Stomach smooth muscle (tissue), 2 donors: ENCODE results near the gene HNRNPA1.
"Not testable (repeated sequence)": the region's sequence is repeated elsewhere in the genome, so short reads cannot be mapped to it uniquely, and the experiment has no call there.

Experiments used
- H3K27ac ChIP-seq: one replicate; pipeline ENCODE4 v1.7.0; 2013; ENCODE audit warnings: mild to moderate bottlenecking, low read length, inconsistent platforms
- H3K27me3 ChIP-seq, 2 donors: one replicate each; pipeline ENCODE4 v1.7.0; 2013; ENCODE audit warnings: low read length in 2 of 2; ENCODE audit not compliant: insufficient read depth in 2 of 2, control insufficient read depth in 1 of 2
- H3K36me3 ChIP-seq, 2 donors: one replicate each; pipeline ENCODE4 v1.7.0; 2013; ENCODE audit warnings: low read length in 2 of 2; ENCODE audit not compliant: control insufficient read depth in 2 of 2, insufficient read depth in 2 of 2
- H3K4me1 ChIP-seq: one replicate; pipeline ENCODE4 v1.7.0; 2013; ENCODE audit warnings: low read length; ENCODE audit not compliant: control insufficient read depth, insufficient read depth
- H3K4me3 ChIP-seq, 2 donors: one replicate each; pipeline ENCODE4 v1.7.0; 2013; ENCODE audit warnings: low read length in 2 of 2
- H3K9ac ChIP-seq, 2 donors: one replicate each; pipeline ENCODE4 v1.7.0; 2013; ENCODE audit warnings: low read length in 2 of 2, mild to moderate bottlenecking in 1 of 2
- H3K9me3 ChIP-seq, 2 donors: one replicate each; pipeline ENCODE4 v1.7.0; 2013; ENCODE audit warnings: low read length in 2 of 2; ENCODE audit not compliant: control insufficient read depth in 2 of 2
- donor health status: healthy.
- donor health status: Pancreatic carcinoma.

HNRNPA1 gene

GRCh38 chr12:54280468-54281260 is at the start of gene HNRNPA1:
Gene HNRNPA1, plus strand, starts transcription at chr12:54280726. Its CDS starts 82 bp downstream, at chr12:54280808.
- Histone ChIP-seq H3K27ac (peak within 1 kb of the TSS; percentile 91), H3K9me3 (no peaks in the 10 kb centered on the region), H3K36me3 (peaks cover 26 to 32% of the 10 kb centered on the region in 2 donors), H3K4me3 (peak within 1 kb of the TSS; percentile 86 to 100), H3K4me1 (peaks cover 34% of the 10 kb centered on the region), H3K9ac (peak within 1 kb of the TSS; percentile 96 to 98), H3K27me3 (no peaks in the 10 kb centered on the region)

DNA sequence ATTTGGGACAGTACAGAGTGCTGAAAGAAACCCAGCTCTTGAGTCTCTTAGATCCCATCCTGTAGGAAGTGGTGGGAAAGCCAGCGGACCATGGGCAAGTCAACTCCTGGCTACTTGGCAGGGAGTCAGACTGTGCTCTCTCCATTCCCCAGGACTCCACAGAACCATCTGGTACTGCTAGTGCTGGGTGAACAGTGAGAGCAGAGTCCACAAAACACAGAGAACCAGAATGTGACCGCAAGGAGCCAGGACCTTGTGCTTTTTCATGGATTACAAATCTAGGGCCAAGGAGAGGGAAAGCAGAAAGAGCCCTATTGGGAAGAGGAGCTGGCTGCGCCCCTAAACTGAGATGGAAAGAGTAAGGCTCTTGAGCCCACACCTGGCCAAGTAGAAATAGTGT is 49.3 kb upstream of the HNRNPA1 start:
- not testable (repeated sequence) for H3K9me3 ChIP-seq, H3K36me3 ChIP-seq, H3K27me3 ChIP-seq, H3K27ac ChIP-seq, H3K9ac ChIP-seq, H3K4me3 ChIP-seq
- H3K4me1 ChIP-seq = peaks cover 15% of the 10 kb centered on the region

- Histone ChIP-seq H3K4me1 (peaks cover 13% of the 10 kb centered on the region), H3K9ac (no peak overlapping the region), H3K36me3 (peaks cover 3 to 6% of the 10 kb centered on the region in 2 donors), H3K27ac (no peak overlapping the region), H3K4me3 (no peak overlapping the region), H3K27me3 (no peaks in the 10 kb centered on the region), H3K9me3 (no peaks in the 10 kb centered on the region)
These were observed 47.7 kb upstream of the HNRNPA1 start for GRCh38 chr12:54232790-54233189.

GRCh38 chr12:54238531-54238930 is 42.0 kb upstream of the HNRNPA1 start:
- Histone ChIP-seq H3K9ac (no peak overlapping the region), H3K27ac (no peak overlapping the region), H3K9me3 (no peaks in the 10 kb centered on the region), H3K4me1 (no peaks in the 10 kb centered on the region), H3K27me3 (no peaks in the 10 kb centered on the region), H3K4me3 (no peak overlapping the region), H3K36me3 (peaks cover 19 to 20% of the 10 kb centered on the region in 2 donors)

- Histone ChIP-seq H3K9ac (no peak overlapping the region), H3K9me3 (no peaks in the 10 kb centered on the region), H3K27me3 (no peaks in the 10 kb centered on the region), H3K36me3 (peaks cover 20 to 21% of the 10 kb centered on the region in 2 donors), H3K4me1 (no peaks in the 10 kb centered on the region), H3K27ac (no peak overlapping the region), H3K4me3 (no peak overlapping the region)
These were observed 40.9 kb upstream of the HNRNPA1 start for GRCh38 chr12:54239620-54240019.

DNA sequence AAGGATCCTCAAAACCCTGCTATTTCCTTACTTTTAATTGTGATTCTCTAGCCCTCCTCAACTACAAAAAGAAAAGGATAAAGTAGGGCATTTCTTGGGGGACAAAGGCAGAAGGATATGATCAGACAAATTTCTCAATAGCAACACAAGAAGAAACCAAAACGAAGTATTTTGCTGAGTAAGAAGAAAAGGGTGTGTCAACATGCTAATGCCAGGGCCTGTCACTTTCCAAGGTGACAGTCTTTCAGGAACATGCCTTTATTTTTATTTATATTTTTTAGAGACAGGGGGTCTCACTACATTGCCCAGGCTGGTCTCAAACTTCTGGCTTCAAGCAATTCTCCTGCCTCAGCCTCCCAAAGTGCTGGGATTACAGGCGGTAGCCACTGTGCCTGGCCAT is 40.4 kb upstream of the HNRNPA1 start:
- Histone ChIP-seq H3K4me3 (no peak overlapping the region), H3K27ac (no peak overlapping the region), H3K4me1 (no peaks in the 10 kb centered on the region), H3K27me3 (no peaks in the 10 kb centered on the region), H3K36me3 (peaks cover 20 to 21% of the 10 kb centered on the region in 2 donors), H3K9me3 (no peaks in the 10 kb centered on the region), H3K9ac (no peak overlapping the region)

- Histone ChIP-seq H3K4me1 (no peaks in the 10 kb centered on the region), H3K27me3 (no peaks in the 10 kb centered on the region), H3K9me3 (no peaks in the 10 kb centered on the region), H3K9ac (no peak overlapping the region), H3K27ac (no peak overlapping the region), H3K36me3 (peaks cover 18 to 26% of the 10 kb centered on the region in 2 donors), H3K4me3 (no peak overlapping the region)
These were observed 39.4 kb upstream of the HNRNPA1 start for GRCh38 chr12:54240971-54241588.

DNA sequence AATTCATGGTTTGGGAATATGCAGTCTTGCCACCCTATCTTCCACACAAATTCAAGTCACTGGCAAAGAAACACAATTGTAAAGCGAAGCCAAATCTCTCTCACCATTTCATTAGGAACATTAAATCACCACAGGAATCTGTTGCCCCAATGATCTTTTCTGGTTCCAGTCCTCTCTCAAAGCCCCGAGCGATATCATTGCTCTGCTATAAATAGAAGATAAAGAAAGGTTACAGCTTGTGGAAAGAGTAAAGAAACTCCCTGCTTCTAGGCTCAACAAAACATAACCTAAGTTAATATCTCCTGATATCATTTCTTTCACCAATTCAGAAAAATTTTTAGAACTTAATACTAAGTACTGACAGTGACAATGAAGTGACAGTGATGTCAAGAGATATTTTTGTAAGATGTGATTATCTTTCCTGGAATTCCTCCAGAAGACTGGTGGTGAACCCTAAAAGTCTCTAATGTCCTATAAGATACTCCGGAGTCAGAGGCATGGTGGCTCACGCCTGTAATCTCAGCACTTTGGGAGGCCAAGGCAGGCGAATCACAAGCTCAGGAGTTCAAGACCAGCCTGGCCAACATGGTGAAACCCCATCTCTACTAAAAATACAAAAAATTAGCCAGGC is 34.4 kb upstream of the HNRNPA1 start:
- Histone ChIP-seq H3K27ac (no peak overlapping the region), H3K9ac (no peak overlapping the region), H3K27me3 (no peaks in the 10 kb centered on the region), H3K4me3 (no peak overlapping the region), H3K36me3 (peaks cover 12 to 21% of the 10 kb centered on the region in 2 donors), H3K4me1 (no peaks in the 10 kb centered on the region), H3K9me3 (no peaks in the 10 kb centered on the region)

DNA sequence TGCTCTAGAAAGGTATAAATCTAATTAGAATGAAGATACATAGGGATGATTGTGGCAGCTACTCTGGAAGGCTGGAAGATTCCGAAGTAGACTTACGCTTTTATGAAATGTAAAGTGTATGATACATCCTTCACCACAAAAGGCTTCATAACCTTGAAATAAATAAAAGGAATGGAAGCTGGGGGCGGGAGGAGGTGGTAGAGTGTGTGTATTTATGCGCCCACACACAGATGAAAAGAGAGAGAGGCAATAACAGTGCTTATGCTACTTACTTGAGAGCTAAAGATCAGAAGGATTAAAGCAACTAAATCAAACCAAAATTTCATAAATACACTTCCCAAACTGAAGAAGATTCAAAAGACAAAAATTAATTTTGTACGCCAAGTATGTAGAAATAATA is 31.0 kb upstream of the HNRNPA1 start:
- H3K9ac ChIP-seq = no peak overlapping the region
- no peaks in the 10 kb centered on the region for H3K27me3 ChIP-seq
- H3K4me1 ChIP-seq = no peaks in the 10 kb centered on the region
- H3K27ac ChIP-seq = no peak overlapping the region
- no peak overlapping the region for H3K4me3 ChIP-seq
- H3K36me3 ChIP-seq = peaks cover 5 to 17% of the 10 kb centered on the region in 2 donors
- H3K9me3 ChIP-seq = no peaks in the 10 kb centered on the region

DNA sequence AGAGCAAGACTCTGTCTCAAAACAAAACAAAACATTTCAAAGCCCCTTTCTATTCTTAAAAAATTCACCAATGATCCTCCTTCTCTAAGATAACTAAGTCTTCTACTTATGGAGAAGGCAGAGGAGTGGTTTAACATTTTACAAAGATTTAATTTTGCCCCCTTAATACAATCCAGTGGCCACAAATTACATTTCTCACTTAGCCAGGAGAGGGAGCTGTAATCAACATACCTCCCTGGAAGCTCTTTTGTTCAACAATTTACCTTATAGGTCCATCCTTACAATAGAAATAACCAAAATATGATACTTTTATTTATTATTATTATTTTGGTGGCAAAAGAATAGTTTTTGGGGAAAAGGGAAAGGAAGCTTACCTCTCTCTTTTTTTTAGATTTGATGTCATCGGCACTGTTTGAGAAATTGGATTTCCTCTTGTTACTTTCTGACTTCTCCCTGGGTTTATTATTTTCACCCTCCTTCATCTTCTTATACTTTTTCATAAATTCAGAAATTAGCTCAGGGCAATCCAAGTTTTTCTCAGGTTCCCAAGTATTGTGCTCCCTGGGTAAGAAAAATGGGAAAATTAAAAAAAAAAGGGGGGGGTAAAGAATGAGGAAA is 28.8 kb upstream of the HNRNPA1 start:
- Histone ChIP-seq H3K27me3 (no peaks in the 10 kb centered on the region), H3K4me1 (no peaks in the 10 kb centered on the region), H3K27ac (no peak overlapping the region), H3K4me3 (no peak overlapping the region), H3K9me3 (no peaks in the 10 kb centered on the region), H3K9ac (no peak overlapping the region), H3K36me3 (peaks cover 11 to 20% of the 10 kb centered on the region in 2 donors)
